ENCODE results near the gene RAD51B. TPM values are rescaled to one million over a fixed set of nuclear protein-coding genes. Genes with fewer than 3 reads are reported as not detected.

Gene RAD51B
- total RNA-seq, 5 donors from 2014 or later (not counting 1 experiment from before 2014, with no cell fraction given): 25.4 to 47.9 (median 30.0) TPM

DNA sequence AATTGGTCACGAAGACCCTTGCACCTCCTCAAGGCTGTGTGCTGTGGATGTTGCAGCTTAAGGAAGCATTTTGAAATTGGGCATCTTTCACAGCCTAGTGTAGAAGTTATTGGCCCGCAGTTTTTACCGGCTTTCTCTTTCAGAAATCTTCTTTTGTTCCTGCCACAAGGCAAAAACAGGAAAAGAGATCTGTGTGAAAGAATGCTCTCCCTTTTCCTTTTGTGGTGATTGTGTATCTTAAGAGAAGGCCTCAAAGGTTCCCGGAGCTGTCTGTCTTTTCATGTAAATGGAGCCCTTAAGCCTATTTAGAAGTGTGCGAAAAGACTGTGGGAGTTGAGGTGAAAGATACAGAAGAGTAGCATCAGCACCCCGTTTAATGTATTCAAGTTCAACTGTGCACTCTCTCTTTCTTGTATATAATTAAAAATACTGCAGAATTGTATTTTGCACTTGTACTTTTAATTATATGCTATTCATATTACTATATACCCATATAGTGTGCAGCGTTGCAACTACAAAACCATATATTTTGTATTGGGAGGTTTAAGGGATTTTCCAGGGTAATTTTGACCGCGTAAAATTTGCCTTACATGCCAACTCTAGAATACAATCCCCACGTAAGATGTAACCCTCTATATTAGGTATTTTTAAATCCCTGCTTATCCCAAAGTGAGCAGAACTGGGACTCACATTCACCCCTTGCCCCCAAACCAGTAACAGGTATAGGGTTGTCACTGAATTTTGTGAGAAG is 441.7 kb downstream of the RAD51B start:
- no peak overlapping the region for H3K4me3 ChIP-seq (ENCODE audit: control insufficient read depth in 1 of 2, extremely low read depth in 1 of 2, low read length in 1 of 2)
- WGBS (ENCODE audit: insufficient coverage): no CpG with 5 or more reads among the region's 10 CpGs
- no peak for DNase-seq

DNA sequence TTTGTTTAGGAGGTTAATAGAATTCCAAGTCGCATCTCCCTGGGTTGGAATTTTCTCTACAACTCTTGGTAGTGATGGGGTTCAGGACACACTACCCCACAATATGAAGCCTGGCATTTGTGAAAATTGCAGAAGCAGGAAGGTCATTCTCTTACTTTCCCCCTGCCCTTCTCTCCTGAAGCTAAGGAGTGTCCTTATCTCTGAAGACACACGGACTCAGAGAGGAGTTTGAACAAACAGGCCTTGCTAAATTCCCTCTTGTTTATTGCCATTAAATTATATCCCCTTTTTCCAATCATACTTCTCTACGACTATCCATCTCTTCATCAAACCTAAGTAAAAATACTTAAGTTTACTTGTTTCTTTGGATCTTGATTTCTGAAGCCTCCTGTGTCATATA is 443.0 kb downstream of the RAD51B start:
- H3K27me3 ChIP-seq (replicated peaks in 1 of 2; ENCODE audit: control insufficient read depth in 2 of 2, extremely low read depth in 1 of 2, insufficient read depth in 2 of 2, low read length in 1 of 2): no peaks in the 10 kb centered on the region
- H3K4me1 ChIP-seq (ENCODE audit: control insufficient read depth in 1 of 2, extremely low read depth in 1 of 2, insufficient read depth in 2 of 2, low read length in 2 of 2): peaks cover 31 to 68% of the 10 kb centered on the region in 2 experiments
- no peak for DNase-seq
- peak overlapping the region in 1 of 3 donors; percentile 63 for H3K4me3 Mint-ChIP-seq
- ChIA-PET CTCF (no interaction called here), POLR2A (no interaction called here)
- H3K9me3 Mint-ChIP-seq: no peaks in the 10 kb centered on the region
- no peak overlapping the region for H3K4me3 ChIP-seq (ENCODE audit: control insufficient read depth in 1 of 2, extremely low read depth in 1 of 2, low read length in 1 of 2)
- peak overlapping the region; percentile 59 for H3K27ac ChIP-seq (ENCODE audit: low read length)
- H3K36me3 Mint-ChIP-seq: no peaks in the 10 kb centered on the region
- no peak for ATAC-seq (replicated peaks in 1 of 4)
- H3K27me3 Mint-ChIP-seq: no peaks in the 10 kb centered on the region
- no peaks in the 10 kb centered on the region for H3K36me3 ChIP-seq (ENCODE audit: control insufficient read depth in 2 of 2, extremely low read depth in 1 of 2, insufficient read depth in 1 of 2, low read length in 1 of 2)
- no CpG with 5 or more reads among the region's 3 CpGs for WGBS (ENCODE audit: insufficient coverage)
- H3K9me3 ChIP-seq: no peaks in the 10 kb centered on the region
- peak overlapping the region; percentile 74 to 91 for H3K27ac Mint-ChIP-seq
- peaks cover 53 to 72% (median 67%) of the 10 kb centered on the region in 3 donors for H3K4me1 Mint-ChIP-seq

More for the DNA sequence above, 441.7 kb downstream of the RAD51B start:
- Histone ChIP-seq H3K27ac (ENCODE audit: low read length) (peak overlapping the region; percentile 59), H3K4me1 (ENCODE audit: control insufficient read depth in 1 of 2, extremely low read depth in 1 of 2, insufficient read depth in 2 of 2, low read length in 2 of 2) (peaks cover 33 to 59% of the 10 kb centered on the region in 2 experiments), H3K9me3 (no peaks in the 10 kb centered on the region), H3K36me3 (ENCODE audit: control insufficient read depth in 2 of 2, extremely low read depth in 1 of 2, insufficient read depth in 1 of 2, low read length in 1 of 2) (no peaks in the 10 kb centered on the region), H3K27me3 (replicated peaks in 1 of 2; ENCODE audit: control insufficient read depth in 2 of 2, extremely low read depth in 1 of 2, insufficient read depth in 2 of 2, low read length in 1 of 2) (no peaks in the 10 kb centered on the region)
- peak overlapping the region; percentile 81 to 91 for H3K27ac Mint-ChIP-seq
- peak; percentile 48 to 80 (median 67) for ATAC-seq (replicated peaks in 1 of 4)
- H3K36me3 Mint-ChIP-seq: no peaks in the 10 kb centered on the region
- POLR2A ChIA-PET: no interaction called here
- H3K9me3 Mint-ChIP-seq: no peaks in the 10 kb centered on the region
- CTCF ChIA-PET: interaction anchor here in 1 of 2 donors (2.4 kb wide), 1 partner anchor 11 kb away, joined by 13 read pairs; no protein-coding TSS in a partner anchor
- no peaks in the 10 kb centered on the region for H3K27me3 Mint-ChIP-seq
- peak overlapping the region; percentile 2 to 63 (median 39) for H3K4me3 Mint-ChIP-seq
- H3K4me1 Mint-ChIP-seq: peaks cover 51 to 75% (median 65%) of the 10 kb centered on the region in 3 donors

DNA sequence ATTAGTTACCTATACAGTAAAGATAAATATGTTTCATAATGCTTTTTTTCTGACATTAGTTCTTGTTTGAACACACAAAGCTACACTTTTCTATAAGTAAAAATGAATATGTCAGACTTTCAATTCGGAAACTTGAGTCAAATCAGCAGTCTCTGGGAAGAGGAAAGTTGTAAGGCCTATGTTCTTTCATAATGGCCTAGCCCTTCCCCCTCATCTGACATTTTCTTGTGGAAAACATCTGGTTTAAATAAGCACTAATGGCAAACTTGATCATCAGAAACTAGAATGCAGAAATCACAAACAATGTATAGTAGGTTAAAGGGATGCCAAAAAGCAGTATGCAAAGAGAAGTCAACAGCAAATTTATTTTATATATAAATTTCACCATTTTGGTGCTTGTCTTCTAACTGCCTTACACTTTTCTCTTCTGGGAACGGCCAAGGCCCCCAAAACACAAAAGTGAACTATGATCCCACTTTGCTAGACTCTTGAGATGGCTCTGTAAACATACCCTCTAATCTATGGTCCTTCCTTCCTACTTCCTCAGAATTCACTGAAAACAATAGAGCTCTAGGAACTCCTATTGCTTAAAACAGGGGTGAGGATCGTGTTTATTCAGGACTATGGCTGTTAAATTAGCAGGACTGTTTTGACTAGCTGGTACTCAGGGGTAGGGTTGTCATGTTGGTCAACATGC is 444.1 kb downstream of the RAD51B start:
- WGBS (ENCODE audit: insufficient coverage): 92% methylated on average over 2 of the region's 3 CpGs
- Mint-ChIP-seq H3K9me3 (no peaks in the 10 kb centered on the region), H3K36me3 (no peaks in the 10 kb centered on the region), H3K27me3 (no peaks in the 10 kb centered on the region), H3K27ac (no peak overlapping the region), H3K4me3 (no peak overlapping the region), H3K4me1 (peaks cover 61 to 76% (median 73%) of the 10 kb centered on the region in 3 donors)
- Histone ChIP-seq H3K27me3 (replicated peaks in 1 of 2; ENCODE audit: control insufficient read depth in 2 of 2, extremely low read depth in 1 of 2, insufficient read depth in 2 of 2, low read length in 1 of 2) (no peaks in the 10 kb centered on the region), H3K27ac (ENCODE audit: low read length) (no peak overlapping the region), H3K4me3 (ENCODE audit: control insufficient read depth in 1 of 2, extremely low read depth in 1 of 2, low read length in 1 of 2) (no peak overlapping the region), H3K9me3 (no peaks in the 10 kb centered on the region), H3K36me3 (ENCODE audit: control insufficient read depth in 2 of 2, extremely low read depth in 1 of 2, insufficient read depth in 1 of 2, low read length in 1 of 2) (no peaks in the 10 kb centered on the region), H3K4me1 (ENCODE audit: control insufficient read depth in 1 of 2, extremely low read depth in 1 of 2, insufficient read depth in 2 of 2, low read length in 2 of 2) (peaks cover 38 to 75% of the 10 kb centered on the region in 2 experiments)
- ChIA-PET POLR2A (interaction anchor here in 1 of 2 donors (0.5 kb wide), 1 partner anchor 1161 kb away, joined by 3 read pairs; no protein-coding TSS in a partner anchor), CTCF (no interaction called here)
- ATAC-seq (replicated peaks in 1 of 4) (no peak), DNase-seq (no peak)

DNA sequence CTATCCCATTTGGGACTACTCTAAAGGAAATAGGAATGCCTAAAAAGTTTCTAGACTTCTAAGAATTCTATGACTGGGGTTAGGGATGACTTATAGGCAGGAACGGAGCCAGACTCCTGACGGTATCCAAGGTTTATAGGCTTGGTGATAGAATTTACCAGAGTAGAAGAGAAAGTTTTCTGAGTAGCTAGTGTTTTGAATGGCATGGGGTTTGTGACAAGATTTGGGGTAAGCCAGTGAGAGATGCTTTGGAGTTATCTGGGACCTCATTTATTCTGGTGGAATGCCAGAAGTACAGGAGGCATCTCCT is 444.6 kb downstream of the RAD51B start:
- no peak for DNase-seq
- H3K36me3 Mint-ChIP-seq: no peaks in the 10 kb centered on the region
- ATAC-seq (replicated peaks in 1 of 4): no peak
- ChIA-PET POLR2A (interaction anchor here in 1 of 2 donors (0.5 kb wide), 1 partner anchor 1161 kb away, joined by 3 read pairs; no protein-coding TSS in a partner anchor), CTCF (no interaction called here)
- no peaks in the 10 kb centered on the region for H3K9me3 Mint-ChIP-seq
- Histone ChIP-seq H3K4me1 (ENCODE audit: control insufficient read depth in 1 of 2, extremely low read depth in 1 of 2, insufficient read depth in 2 of 2, low read length in 2 of 2) (peaks cover 39 to 77% of the 10 kb centered on the region in 2 experiments), H3K36me3 (ENCODE audit: control insufficient read depth in 2 of 2, extremely low read depth in 1 of 2, insufficient read depth in 1 of 2, low read length in 1 of 2) (no peaks in the 10 kb centered on the region), H3K27me3 (replicated peaks in 1 of 2; ENCODE audit: control insufficient read depth in 2 of 2, extremely low read depth in 1 of 2, insufficient read depth in 2 of 2, low read length in 1 of 2) (no peaks in the 10 kb centered on the region), H3K27ac (ENCODE audit: low read length) (no peak overlapping the region), H3K4me3 (ENCODE audit: control insufficient read depth in 1 of 2, extremely low read depth in 1 of 2, low read length in 1 of 2) (no peak overlapping the region), H3K9me3 (no peaks in the 10 kb centered on the region)
- H3K27me3 Mint-ChIP-seq: no peaks in the 10 kb centered on the region
- H3K4me3 Mint-ChIP-seq: no peak overlapping the region
- H3K4me1 Mint-ChIP-seq: peaks cover 62 to 76% (median 74%) of the 10 kb centered on the region in 3 donors
- 95% methylated on average over 2 of the region's 2 CpGs for WGBS (ENCODE audit: insufficient coverage)
- H3K27ac Mint-ChIP-seq: peak overlapping the region in 1 of 2 donors; percentile 54

DNA sequence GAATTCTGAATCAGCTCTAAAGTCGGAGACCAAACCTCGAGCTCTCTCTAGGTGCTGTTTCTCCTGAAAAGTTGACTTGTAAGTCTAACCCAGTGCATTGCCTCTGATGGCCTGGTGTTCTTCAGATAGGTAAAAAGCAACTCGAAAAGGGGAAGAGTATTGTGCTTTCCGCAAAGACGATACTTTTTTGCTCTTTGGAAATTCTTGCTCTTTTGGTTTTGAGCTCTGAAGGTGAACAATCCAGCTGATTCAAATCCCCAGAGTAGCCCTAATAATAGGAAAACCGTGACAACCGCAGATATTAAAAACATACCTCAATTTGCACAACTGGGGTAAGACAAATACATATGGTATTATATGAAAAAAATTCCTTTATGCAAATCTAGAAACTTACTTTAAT is 447.4 kb downstream of the RAD51B start:
- H3K9me3 Mint-ChIP-seq: no peaks in the 10 kb centered on the region
- peaks cover 26 to 59% of the 10 kb centered on the region in 2 experiments for H3K4me1 ChIP-seq (ENCODE audit: control insufficient read depth in 1 of 2, extremely low read depth in 1 of 2, insufficient read depth in 2 of 2, low read length in 2 of 2)
- no peak overlapping the region for H3K4me3 ChIP-seq (ENCODE audit: control insufficient read depth in 1 of 2, extremely low read depth in 1 of 2, low read length in 1 of 2)
- no peak for DNase-seq
- no peaks in the 10 kb centered on the region for H3K27me3 ChIP-seq (replicated peaks in 1 of 2; ENCODE audit: control insufficient read depth in 2 of 2, extremely low read depth in 1 of 2, insufficient read depth in 2 of 2, low read length in 1 of 2)
- peaks cover 49 to 70% (median 63%) of the 10 kb centered on the region in 3 donors for H3K4me1 Mint-ChIP-seq
- no peaks in the 10 kb centered on the region for H3K27me3 Mint-ChIP-seq
- no peak overlapping the region for H3K4me3 Mint-ChIP-seq
- POLR2A ChIA-PET: interaction anchor here in 1 of 2 donors (0.6 kb wide), 1 partner anchor 364 kb away, joined by 3 read pairs; no protein-coding TSS in a partner anchor
- no peaks in the 10 kb centered on the region for H3K36me3 Mint-ChIP-seq
- H3K27ac Mint-ChIP-seq: peak overlapping the region; percentile 23 to 37
- H3K9me3 ChIP-seq: no peaks in the 10 kb centered on the region
- ATAC-seq (replicated peaks in 1 of 4): no peak
- H3K27ac ChIP-seq (ENCODE audit: low read length): no peak overlapping the region
- WGBS (ENCODE audit: insufficient coverage): 81% methylated on average over 3 of the region's 7 CpGs
- CTCF ChIA-PET: interaction anchor here in 1 of 2 donors (1.1 kb wide), 1 partner anchor 397 kb away, joined by 4 read pairs; no protein-coding TSS in a partner anchor
- H3K36me3 ChIP-seq (ENCODE audit: control insufficient read depth in 2 of 2, extremely low read depth in 1 of 2, insufficient read depth in 1 of 2, low read length in 1 of 2): no peaks in the 10 kb centered on the region

DNA sequence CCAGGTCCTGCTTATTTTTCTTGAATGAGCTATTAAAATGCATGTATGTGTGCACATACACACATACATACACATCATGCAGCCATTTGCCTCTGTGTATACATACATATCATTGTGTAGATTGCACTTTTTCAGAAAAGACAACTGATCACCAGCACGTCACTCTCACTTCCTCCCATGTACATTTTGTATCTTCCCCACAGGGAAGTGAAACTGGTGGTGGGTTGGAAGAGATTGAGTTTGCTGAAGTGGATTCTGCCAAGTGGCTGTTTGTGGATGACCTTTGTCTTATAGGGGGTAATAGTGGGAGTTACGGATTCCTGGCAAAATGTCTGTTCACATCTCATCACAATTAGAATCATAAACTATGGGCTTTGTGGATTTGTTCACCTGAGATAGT is 448.6 kb downstream of the RAD51B start:
- H3K9me3 ChIP-seq: no peaks in the 10 kb centered on the region
- Mint-ChIP-seq H3K4me1 (peaks cover 41 to 66% (median 58%) of the 10 kb centered on the region in 3 donors), H3K9me3 (no peaks in the 10 kb centered on the region), H3K36me3 (no peaks in the 10 kb centered on the region), H3K27ac (peak overlapping the region; percentile 85 to 94), H3K27me3 (no peaks in the 10 kb centered on the region), H3K4me3 (peak overlapping the region in 2 of 3 donors; percentile 26 to 39)
- peaks cover 22 to 53% of the 10 kb centered on the region in 2 experiments for H3K4me1 ChIP-seq (ENCODE audit: control insufficient read depth in 1 of 2, extremely low read depth in 1 of 2, insufficient read depth in 2 of 2, low read length in 2 of 2)
- POLR2A ChIA-PET: interaction anchor here in 1 of 2 donors (1.0 kb wide), 1 partner anchor 11 kb away, joined by 3 read pairs; no protein-coding TSS in a partner anchor
- H3K4me3 ChIP-seq (ENCODE audit: control insufficient read depth in 1 of 2, extremely low read depth in 1 of 2, low read length in 1 of 2): no peak overlapping the region
- CTCF ChIA-PET: no interaction called here
- DNase-seq (peak in 3 of 35 experiments; percentile 5 to 44 (median 43)), ATAC-seq (replicated peaks in 1 of 4) (peak; percentile 52 to 69 (median 61))
- no peaks in the 10 kb centered on the region for H3K27me3 ChIP-seq (replicated peaks in 1 of 2; ENCODE audit: control insufficient read depth in 2 of 2, extremely low read depth in 1 of 2, insufficient read depth in 2 of 2, low read length in 1 of 2)
- no peaks in the 10 kb centered on the region for H3K36me3 ChIP-seq (ENCODE audit: control insufficient read depth in 2 of 2, extremely low read depth in 1 of 2, insufficient read depth in 1 of 2, low read length in 1 of 2)
- H3K27ac ChIP-seq (ENCODE audit: low read length): peak overlapping the region; percentile 52
- no CpG with 5 or more reads among the region's 2 CpGs for WGBS (ENCODE audit: insufficient coverage)
